GM12892 (cell line): Measurements from ENCODE around the gene XCL2. TPM values are rescaled to one million over a fixed set of nuclear protein-coding genes. Genes with fewer than 3 reads are reported as not detected.
A peak's percentile ranks its signal among the peaks of the same experiment; 100 is the strongest.
"Not testable (repeated sequence)": the region's sequence is repeated elsewhere in the genome, so short reads cannot be mapped to it uniquely, and the experiment has no call there.

Experiments
- DNase-seq: peaks from one replicate; pipeline ENCODE4 v3.0.0; 2011; ENCODE audit not compliant: insufficient read length
- FAIRE-seq: peaks from 2 replicates; lab custom pipeline; 2011; peaks lifted over from hg19 to GRCh38; lab: Jason Lieb, UNC
- POLR2A ChIP-seq: IDR thresholded peaks from 2 replicates; pipeline ENCODE4 v1.6.1; 2011; ENCODE audit warnings: low read depth, low read length, control low read depth
- POLR2AphosphoS5 ChIP-seq: IDR thresholded peaks from 2 replicates; pipeline ENCODE4 v1.6.1; 2011; ENCODE audit warnings: low read depth, low read length, control low read depth
- TAF1 ChIP-seq: IDR thresholded peaks from 2 replicates; pipeline ENCODE4 v1.6.1; 2011; ENCODE audit warnings: low read depth, mild to moderate bottlenecking, control low read depth, low read length, borderline replicate concordance
- polyA plus RNA-seq: library from polyadenylated mRNA; unstranded; fragments of >200 nt; gene quantifications from one replicate; pipeline ENCODE4 v1.2.1, GENCODE V29; 2012; ENCODE audit warnings: missing spikeins, inconsistent platforms; ENCODE audit not compliant: missing spikeins

XCL2 gene
- not detected for polyA plus RNA-seq

GRCh38 chr1:168543840-168544498 lies at the start of gene XCL2:
XCL2 (minus strand) TSS chr1:168543997; CDS start chr1:168543964, 33 bp downstream.
- not testable (repeated sequence) for FAIRE-seq, DNase-seq

GRCh38 chr1:168591641-168592250 lies 47.9 kb upstream of the XCL2 start:
- no peak for DNase-seq

GRCh38 chr1:168591066-168591465 lies 47.3 kb upstream of the XCL2 start:
- FAIRE-seq (no peak), DNase-seq (no peak)
- TF ChIP-seq TAF1 (no peak), POLR2AphosphoS5 (no peak), POLR2A (no peak)

More at GRCh38 chr1:168591641-168592250, 47.9 kb upstream of the XCL2 start:
- FAIRE-seq, result no peak
- TF ChIP-seq POLR2AphosphoS5 (no peak), TAF1 (no peak)

GRCh38 chr1:168589167-168589566 lies 45.4 kb upstream of the XCL2 start:
- FAIRE-seq (no peak), DNase-seq (no peak)
- TF ChIP-seq POLR2AphosphoS5, result no peak
- no peak for TF ChIP-seq TAF1
- TF ChIP-seq POLR2A, result no peak

- DNase-seq (no peak), FAIRE-seq (no peak)
- no peak for TF ChIP-seq TAF1
- no peak for TF ChIP-seq POLR2A
- no peak for TF ChIP-seq POLR2AphosphoS5
Measured at GRCh38 chr1:168585937-168586336, 42.1 kb upstream of the XCL2 start.

GRCh38 chr1:168585191-168585590 lies 41.4 kb upstream of the XCL2 start:
- DNase-seq (no peak), FAIRE-seq (no peak)
- TF ChIP-seq POLR2AphosphoS5 (no peak), TAF1 (no peak)

- DNase-seq (no peak), FAIRE-seq (no peak)
- TF ChIP-seq TAF1, result no peak
- TF ChIP-seq POLR2AphosphoS5, result no peak
- no peak for TF ChIP-seq POLR2A
Measured at GRCh38 chr1:168583571-168583970, 39.8 kb upstream of the XCL2 start.

GRCh38 chr1:168582688-168583336 lies 39.0 kb upstream of the XCL2 start:
- no peak for FAIRE-seq
- TF ChIP-seq POLR2A (no peak), POLR2AphosphoS5 (no peak), TAF1 (no peak)
- DNase-seq, result no peak

GRCh38 chr1:168581817-168582572 lies 38.2 kb upstream of the XCL2 start:
- TF ChIP-seq POLR2A (no peak), POLR2AphosphoS5 (no peak), TAF1 (no peak)
- DNase-seq (no peak), FAIRE-seq (no peak)

GRCh38 chr1:168580991-168581390 lies 37.2 kb upstream of the XCL2 start:
- not testable (repeated sequence) for FAIRE-seq, DNase-seq

- not testable (repeated sequence) for DNase-seq
- FAIRE-seq, result peak; percentile 46
Measured at GRCh38 chr1:168580290-168580689, 36.5 kb upstream of the XCL2 start.

- DNase-seq, result not testable (repeated sequence)
- FAIRE-seq, result peak; percentile 66
Measured at GRCh38 chr1:168578531-168579185, 34.9 kb upstream of the XCL2 start.

- not testable (repeated sequence) for FAIRE-seq, DNase-seq
Measured at GRCh38 chr1:168576245-168576688, 32.5 kb upstream of the XCL2 start, which contains the start of gene XCL1. XCL1 (plus strand) TSS chr1:168576605; CDS start chr1:168576638, 33 bp downstream.

GRCh38 chr1:168574234-168574633 lies 30.4 kb upstream of the XCL2 start:
- not testable (repeated sequence) for DNase-seq
- FAIRE-seq, result peak; percentile 56
